G401 (cell line): ENCODE data around the gene TUSC2. TPM values are rescaled to one million over a fixed set of nuclear protein-coding genes. Genes with fewer than 3 reads are reported as not detected.

Source experiments
- DNase-seq: peaks from one replicate; pipeline ENCODE4 v3.0.0-alpha.2; 2015; ENCODE audit warnings: low spot score
- in situ Hi-C: cut with HindIII; loops from 2 replicates; pipeline ENCODE4 v1.10.0; 2016; ENCODE audit warnings: low sequenced_read_pairs, mixed read lengths
- total RNA-seq: library from RNA; depleted of rRNA; stranded (reverse); fragments of >200 nt; shearing (Covaris generic); gene quantifications from 2 replicates; pipeline ENCODE4 v1.2.3, GENCODE V29; 2014; rRNA removed

The TUSC2 gene
- total RNA-seq, result 45.0 and 45.4 TPM in 2 replicates

DNA sequence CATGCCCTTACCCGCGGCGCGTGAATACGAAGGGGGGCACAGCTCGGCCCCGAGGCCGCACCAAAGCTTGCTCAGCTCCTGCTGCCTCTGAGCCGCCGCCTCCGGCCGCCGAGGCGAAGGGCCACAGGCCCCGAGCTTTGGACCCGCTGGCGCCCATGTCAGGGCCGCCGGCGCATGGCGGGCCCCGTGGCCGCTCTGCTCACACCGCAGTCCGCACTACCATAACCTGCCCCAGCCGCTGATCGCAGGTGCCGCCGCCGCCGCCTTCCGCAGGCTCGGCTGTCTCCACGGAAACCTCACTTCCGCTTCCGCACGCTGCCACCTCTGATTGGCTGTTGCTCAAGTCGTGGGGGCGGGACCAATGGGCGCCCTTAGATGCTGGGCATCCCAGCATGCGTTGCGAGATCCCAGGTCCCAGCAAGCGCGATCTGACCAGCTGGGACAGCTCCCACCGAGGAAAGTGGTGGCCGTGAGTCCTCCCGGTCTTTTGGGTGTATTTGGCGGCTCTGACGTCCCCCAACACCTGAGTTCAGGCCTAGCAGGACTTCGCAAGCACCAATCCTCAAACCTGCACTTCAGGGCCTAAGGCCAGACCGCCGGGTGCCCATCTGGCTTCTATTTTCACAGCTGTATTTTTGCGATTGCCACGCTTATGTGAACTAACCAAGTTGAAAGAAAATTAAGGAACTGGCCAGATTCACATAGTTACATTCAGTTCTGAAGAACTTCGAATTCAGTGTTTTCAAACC lies at the start of gene TUSC2:
TUSC2 (minus strand) TSS at position 281 of the 749 bp plus-strand sequence; CDS start at position 157, 124 bp downstream.
- in situ Hi-C loops, result loop anchor here (5.0 kb wide), 1 partner anchor 86 kb away; no protein-coding TSS in a partner anchor
- DNase-seq, result peak; percentile 98

- in situ Hi-C loops, result no loop called here
- no peak for DNase-seq
Measured at GRCh38 chr3:50375258-50375931, 47.4 kb upstream of the TUSC2 start.

DNA sequence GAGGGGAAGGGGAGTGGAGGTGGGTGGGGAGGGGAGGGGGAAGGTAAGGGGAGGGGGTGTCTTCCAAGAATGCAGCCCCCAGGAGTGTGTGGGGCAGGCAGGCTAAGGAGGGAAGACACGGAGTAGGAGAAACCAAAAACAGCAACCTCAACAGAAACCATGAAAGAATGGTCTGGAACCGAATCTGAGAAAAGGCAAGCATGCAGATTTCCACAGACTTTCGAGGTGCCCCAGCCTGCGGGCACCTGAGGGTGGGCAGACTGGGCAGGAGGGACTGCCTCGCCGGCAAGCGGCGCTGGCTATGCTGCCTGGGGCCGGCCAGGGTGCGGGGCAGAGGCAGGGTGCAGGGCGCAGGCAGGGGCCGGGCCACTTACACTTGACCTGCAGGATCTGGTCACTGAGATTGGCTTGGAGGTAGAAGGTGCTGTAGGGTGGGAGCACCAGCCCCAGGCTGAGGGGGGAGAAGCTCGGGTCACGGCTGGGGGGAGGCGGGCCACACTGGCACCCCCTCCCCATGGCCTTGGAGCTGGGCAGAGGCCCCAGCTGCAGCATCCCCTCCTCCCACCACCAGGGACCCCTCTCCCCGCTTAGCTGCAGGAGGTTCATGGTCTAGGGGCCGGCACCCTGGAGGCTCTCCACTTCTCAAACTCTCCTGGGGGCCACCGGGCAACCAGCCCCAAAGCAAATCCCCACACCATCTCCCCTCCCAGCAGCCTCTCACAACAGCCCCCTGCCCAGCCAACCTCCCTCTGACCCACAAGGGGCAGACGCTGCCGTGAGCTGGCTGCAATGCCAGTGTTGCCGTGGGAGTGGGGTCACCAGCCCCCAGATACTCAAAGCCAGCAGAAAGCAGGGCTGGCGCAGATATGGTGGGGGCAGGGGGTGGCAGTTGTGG lies 46.6 kb upstream of the TUSC2 start:
- in situ Hi-C loops, result no loop called here
- no peak for DNase-seq

- in situ Hi-C loops, result no loop called here
- DNase-seq, result no peak
Measured at GRCh38 chr3:50373146-50374051, 45.4 kb upstream of the TUSC2 start.

DNA sequence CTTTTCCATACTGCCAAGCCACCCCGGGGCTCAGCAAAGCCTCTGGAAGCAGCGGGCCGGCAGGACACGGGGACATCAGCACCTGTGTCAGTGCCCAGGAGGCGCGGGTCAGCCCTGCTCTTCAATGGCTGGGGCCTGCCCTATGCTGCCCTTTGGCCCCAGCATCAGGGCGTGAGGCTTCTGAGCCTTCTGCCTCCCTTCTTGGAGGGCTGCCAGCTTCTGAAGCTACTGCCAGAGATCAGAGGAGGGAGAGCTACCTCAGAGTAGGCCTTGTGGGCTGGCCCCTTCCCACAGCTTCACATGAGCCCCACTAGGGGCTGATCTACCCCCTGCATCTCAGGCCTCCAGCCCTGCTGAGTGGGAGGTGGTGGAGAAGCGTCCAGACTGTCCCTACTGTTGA lies 44.3 kb upstream of the TUSC2 start:
- no peak for DNase-seq
- in situ Hi-C loops, result no loop called here

GRCh38 chr3:50371133-50371685 lies 43.2 kb upstream of the TUSC2 start:
- DNase-seq, result no peak
- in situ Hi-C loops, result no loop called here

GRCh38 chr3:50370594-50370993 lies 42.6 kb upstream of the TUSC2 start:
- no peak for DNase-seq
- in situ Hi-C loops, result no loop called here

DNA sequence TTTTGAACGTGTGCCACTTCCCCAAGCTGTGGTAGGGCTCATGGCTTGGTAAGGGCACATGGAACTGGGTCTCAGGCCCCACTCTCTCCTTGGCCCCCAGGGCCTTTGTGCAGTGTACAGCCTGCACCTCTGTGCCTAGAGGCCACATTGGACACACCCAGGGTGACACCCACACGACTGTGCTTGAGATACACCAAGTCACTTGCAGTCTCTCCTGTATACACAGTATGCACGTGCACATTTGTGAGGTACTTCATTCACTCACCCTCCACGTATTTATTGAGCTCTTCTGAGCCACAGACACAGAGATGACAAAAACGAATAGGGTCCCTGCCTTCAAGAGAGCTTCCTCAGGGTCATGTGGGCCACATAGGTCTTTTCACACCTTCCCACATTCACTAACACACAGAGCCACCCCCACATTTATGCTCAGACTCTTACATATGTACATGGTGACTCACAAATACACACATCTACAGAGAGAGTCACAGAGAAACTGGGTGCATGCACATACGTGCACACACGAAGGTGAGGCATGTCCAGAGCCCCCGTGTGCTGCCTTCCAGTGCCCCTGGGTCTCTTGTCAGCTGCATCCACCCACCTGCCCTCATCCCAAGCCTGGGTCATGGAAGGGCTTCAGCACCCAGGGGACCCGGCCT lies 41.1 kb upstream of the TUSC2 start:
- in situ Hi-C loops, result no loop called here

DNA sequence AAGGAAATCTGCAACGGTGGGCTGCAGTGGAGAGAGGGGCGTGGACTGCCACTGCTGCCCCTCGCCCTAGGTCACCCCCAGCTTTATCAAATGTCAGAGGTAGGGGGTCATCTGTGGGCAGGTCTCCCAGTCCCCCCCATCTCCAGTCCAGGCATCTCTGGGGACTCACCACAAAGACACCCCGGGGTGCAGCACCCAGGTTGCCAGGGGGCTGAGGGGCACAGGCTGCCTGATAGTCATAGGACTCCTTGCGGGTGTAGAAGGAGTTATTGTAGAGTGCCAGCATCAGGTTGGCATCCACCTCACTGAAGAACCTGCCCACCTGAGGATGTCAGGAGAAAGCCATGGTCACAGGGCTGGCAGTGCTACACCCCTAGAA lies 37.8 kb upstream of the TUSC2 start:
- no peak for DNase-seq
- in situ Hi-C loops, result no loop called here

More for the DNA sequence above, 41.1 kb upstream of the TUSC2 start:
- no peak for DNase-seq

- in situ Hi-C loops, result no loop called here
- peak; percentile 26 for DNase-seq
Measured at GRCh38 chr3:50365080-50365841, 37.2 kb upstream of the TUSC2 start.

DNA sequence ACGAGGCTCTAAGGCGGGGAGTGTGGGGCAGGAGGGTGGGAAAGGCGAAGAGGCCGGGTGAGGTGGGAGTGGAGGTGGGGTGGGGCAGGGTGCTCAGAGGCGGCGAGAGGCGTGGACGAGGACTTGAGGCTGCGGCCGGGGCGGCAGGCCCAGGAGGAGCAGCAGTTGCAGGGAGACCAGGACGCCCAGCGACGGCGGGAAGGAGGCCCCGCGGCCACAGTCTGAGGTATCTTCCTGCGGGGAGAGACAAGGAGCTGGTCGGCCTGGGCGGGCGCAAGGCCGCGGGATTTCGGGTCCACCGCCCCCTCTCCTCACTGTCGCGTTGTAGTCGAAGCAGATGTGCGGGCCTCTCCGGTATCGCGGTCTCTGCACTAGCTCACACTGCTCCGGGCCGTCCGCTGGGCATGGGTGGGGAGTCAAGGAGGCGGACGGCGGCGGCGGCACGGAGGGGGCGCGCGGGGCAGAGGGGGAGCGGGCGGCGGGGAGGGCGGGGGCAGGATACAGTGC lies 36.6 kb upstream of the TUSC2 start:
- in situ Hi-C loops, result no loop called here
- DNase-seq, result no peak

DNA sequence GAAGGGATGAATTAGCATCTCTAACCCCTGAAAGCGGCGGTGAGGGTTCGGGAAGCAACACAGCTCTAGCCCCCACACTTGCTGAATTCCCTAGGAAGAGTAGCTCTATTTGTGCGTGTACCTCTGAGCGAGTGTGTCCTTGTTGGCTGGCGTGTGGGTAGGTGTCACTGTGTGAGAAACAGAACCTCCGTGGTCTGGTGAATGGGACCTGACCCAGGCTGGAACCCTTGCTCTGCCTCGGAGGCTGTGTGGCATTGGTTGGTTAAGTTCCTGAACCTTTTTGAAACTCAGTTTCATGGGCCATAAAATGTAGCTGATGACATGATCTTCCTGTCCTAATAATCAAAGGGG lies 31.7 kb upstream of the TUSC2 start:
- no peak for DNase-seq

DNA sequence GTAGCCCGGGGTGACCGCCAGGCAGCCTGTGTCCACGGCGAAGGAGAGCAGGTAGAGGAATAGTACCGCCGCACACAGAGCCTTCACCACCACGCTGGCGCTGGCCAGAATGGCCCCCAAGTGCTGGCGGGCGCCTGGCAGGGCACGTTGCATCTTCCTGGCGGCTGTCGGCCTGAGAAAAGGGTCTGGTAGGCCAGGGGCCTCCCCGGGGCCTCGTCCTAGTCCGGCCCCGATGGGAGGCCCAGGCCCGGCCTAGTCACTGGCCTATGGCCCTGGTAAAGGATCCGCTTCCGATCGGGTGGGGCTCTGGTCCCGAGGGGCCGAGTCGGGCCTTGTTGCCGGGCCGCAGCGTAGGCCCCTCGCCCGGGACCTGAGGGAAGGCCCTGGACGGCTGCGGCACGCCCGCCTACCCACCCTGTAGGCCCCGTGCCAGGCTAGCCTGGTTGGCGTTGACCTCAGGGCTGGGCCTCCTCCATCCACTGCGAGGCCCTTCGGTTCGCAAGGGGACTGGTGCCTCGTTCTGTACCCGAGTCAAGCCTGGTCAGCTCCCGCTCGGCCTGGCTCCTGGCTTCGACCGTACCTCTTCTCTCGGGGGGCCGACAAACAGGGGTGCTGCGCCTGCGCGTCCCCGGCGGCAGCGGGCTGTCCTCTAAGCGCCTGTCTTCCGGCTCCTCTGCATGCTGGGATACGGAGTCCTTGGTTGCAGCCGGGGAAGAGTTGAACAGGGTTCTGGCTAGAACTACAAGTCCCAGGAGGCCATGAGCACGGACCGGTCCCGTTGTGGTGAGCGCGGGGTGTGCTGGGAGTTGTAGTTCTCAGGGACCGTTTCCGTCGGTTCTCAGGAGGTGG lies 31.1 kb upstream of the TUSC2 start, which contains the start of gene TMEM115:
TMEM115 (minus strand) TSS at position 611 of the 849 bp plus-strand sequence; CDS start at position 153, 458 bp downstream.
- peak; percentile 100 for DNase-seq

More for the DNA sequence above, 31.7 kb upstream of the TUSC2 start:
- in situ Hi-C loops, result loop anchor here (10.0 kb wide), 2 partner anchors 95 to 175 kb away; partner anchors contain the start of gene SEMA3B

DNA sequence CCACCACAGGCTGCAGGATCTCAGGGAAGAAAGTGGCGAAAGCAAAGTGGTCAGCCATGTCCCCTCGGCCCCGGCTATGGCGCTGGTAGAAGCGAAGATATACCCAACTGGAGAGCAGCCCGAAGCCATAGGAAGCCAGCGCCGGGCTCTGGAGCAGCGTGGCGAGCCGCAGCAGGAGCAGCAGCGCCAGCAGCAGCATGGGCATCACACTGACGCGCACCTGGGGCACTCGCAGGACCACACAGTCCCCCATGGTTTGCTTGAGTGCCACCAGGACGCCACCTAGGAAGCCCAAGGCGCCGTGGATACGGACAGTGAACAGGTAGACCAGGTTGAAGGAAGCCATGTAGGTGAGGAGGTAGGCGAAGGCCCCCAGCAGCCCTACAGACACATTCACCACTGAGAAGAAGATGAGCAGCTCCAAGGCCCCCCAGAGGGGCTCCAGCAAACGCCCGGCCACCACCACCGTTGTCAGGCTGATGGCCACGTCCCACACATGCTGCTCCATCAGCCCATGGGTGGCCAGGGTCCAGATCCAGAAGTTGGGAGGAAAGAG lies 30.4 kb upstream of the TUSC2 start:
- in situ Hi-C loops, result loop anchor here (10.0 kb wide), 2 partner anchors 94 to 176 kb away; partner anchors contain the start of gene SEMA3B
- no peak for DNase-seq

More for the DNA sequence above, 31.1 kb upstream of the TUSC2 start, which contains the start of gene TMEM115:
- in situ Hi-C loops, result loop anchor here (10.0 kb wide), 2 partner anchors 94 to 176 kb away; partner anchors contain the start of gene SEMA3B

DNA sequence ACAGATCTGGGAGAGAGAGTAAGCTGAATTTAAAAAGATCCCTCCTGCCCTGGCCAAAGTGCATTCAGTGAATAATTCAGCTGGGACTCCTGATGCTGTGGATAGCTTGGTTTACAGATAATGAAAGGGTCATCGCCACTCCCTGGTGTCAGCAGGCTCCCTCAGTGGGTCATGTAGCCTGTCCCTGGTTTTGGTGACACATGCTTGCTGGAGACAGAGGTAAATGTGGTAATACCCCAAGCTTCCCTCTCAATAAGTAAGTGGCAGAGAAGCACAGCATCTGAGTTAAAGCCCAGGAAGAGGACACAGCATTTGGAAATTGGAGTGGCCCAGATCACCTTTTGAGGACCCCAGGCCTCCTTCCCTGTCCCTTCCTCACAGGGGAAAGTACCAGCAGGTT lies 29.5 kb upstream of the TUSC2 start:
- in situ Hi-C loops, result loop anchor here (10.0 kb wide), 2 partner anchors 93 to 177 kb away; partner anchors contain the start of gene SEMA3B
- no peak for DNase-seq
